ENCODE measurements around the gene CIAO2B.

Gene CIAO2B

GRCh38 chr16:66894948-66895688 is 39.1 kb downstream of the CIAO2B start:
- no peak overlapping the region for H3K4me3 ChIP-seq (ENCODE audit: low read depth, low read length)
- DNase-seq (ENCODE audit: low read depth): peak; percentile 62
- TF ChIP-seq CTCF (IDR thresholded peaks at IDR 0.05; ENCODE audit: low read depth, low read length, missing control alignments): peak; percentile 81
- in situ Hi-C loops (cut with HindIII; ENCODE audit: low sequenced_read_pairs): no loop called here

- DNase-seq (ENCODE audit: low read depth): no peak
- H3K4me3 ChIP-seq (ENCODE audit: low read depth, low read length): no peak overlapping the region
- TF ChIP-seq CTCF (IDR thresholded peaks at IDR 0.05; ENCODE audit: low read depth, low read length, missing control alignments): no peak
- in situ Hi-C loops (cut with HindIII; ENCODE audit: low sequenced_read_pairs): no loop called here
These were observed 40.1 kb downstream of the CIAO2B start for GRCh38 chr16:66894055-66894454.

- TF ChIP-seq CTCF (IDR thresholded peaks at IDR 0.05; ENCODE audit: low read depth, low read length, missing control alignments): no peak
- in situ Hi-C loops (cut with HindIII; ENCODE audit: low sequenced_read_pairs): no loop called here
- no peak overlapping the region for H3K4me3 ChIP-seq (ENCODE audit: low read depth, low read length)
- DNase-seq (ENCODE audit: low read depth): no peak
These were observed 42.4 kb downstream of the CIAO2B start for GRCh38 chr16:66891797-66892196.

- in situ Hi-C loops (cut with HindIII; ENCODE audit: low sequenced_read_pairs): no loop called here
- no peak for TF ChIP-seq CTCF (IDR thresholded peaks at IDR 0.05; ENCODE audit: low read depth, low read length, missing control alignments)
- DNase-seq (ENCODE audit: low read depth): no peak
- no peak overlapping the region for H3K4me3 ChIP-seq (ENCODE audit: low read depth, low read length)
These were observed 42.8 kb downstream of the CIAO2B start for GRCh38 chr16:66891360-66891759.

GRCh38 chr16:66890799-66891198 is 43.4 kb downstream of the CIAO2B start:
- H3K4me3 ChIP-seq (ENCODE audit: low read depth, low read length): no peak overlapping the region
- in situ Hi-C loops (cut with HindIII; ENCODE audit: low sequenced_read_pairs): no loop called here
- no peak for TF ChIP-seq CTCF (IDR thresholded peaks at IDR 0.05; ENCODE audit: low read depth, low read length, missing control alignments)
- no peak for DNase-seq (ENCODE audit: low read depth)

GRCh38 chr16:66889622-66890021 is 44.6 kb downstream of the CIAO2B start:
- no peak for DNase-seq (ENCODE audit: low read depth)
- H3K4me3 ChIP-seq (ENCODE audit: low read depth, low read length): no peak overlapping the region
- in situ Hi-C loops (cut with HindIII; ENCODE audit: low sequenced_read_pairs): no loop called here
- no peak for TF ChIP-seq CTCF (IDR thresholded peaks at IDR 0.05; ENCODE audit: low read depth, low read length, missing control alignments)

All from astrocyte of the cerebellum (primary cell).